PC-9 (cell line): Measurements from ENCODE around the gene C10orf71. TPM values are rescaled to one million over a fixed set of nuclear protein-coding genes. Genes with fewer than 3 reads are reported as not detected.

Source experiments
- BruUV-seq: library from RNA; stranded (reverse); fragments of 400-500 nt; replicated peaks from 2 replicates; lab custom pipeline; 2021; lab: Mats Ljungman, UMichigan
- CTCF ChIA-PET: fragments of 300-600 bp; sonication (Branson Sonifier 250); formaldehyde crosslinking; loops from one replicate; lab custom pipeline; 2022; ENCODE audit warnings: antibody characterized with exemption; lab: Charles Lee
- POLR2A ChIA-PET: fragments of 300-600 bp; sonication (Branson Sonifier 250); formaldehyde crosslinking; loops from one replicate; lab custom pipeline; 2022; ENCODE audit warnings: antibody characterized with exemption; ENCODE audit not compliant: unreplicated experiment; lab: Charles Lee
- DNase-seq, 2 experiments: peaks; one replicate each; pipeline versions ENCODE4 v3.0.0 to v3.0.0-alpha.2; 2015 to 2022; ENCODE audit warnings: mixed read lengths in 1 of 2
- H2AFZ ChIP-seq: fragments of 200-600 bp; sonication (generic); 2 replicates; pipeline ENCODE4 v1.8.1; 2017; ENCODE audit warnings: antibody characterized with exemption
- H3F3A ChIP-seq: fragments of 200-600 bp; sonication (generic); 2 replicates; pipeline ENCODE4 v1.8.1; 2017; ENCODE audit warnings: antibody characterized with exemption, mild to moderate bottlenecking, low read depth; ENCODE audit not compliant: insufficient read depth
- H3K27ac ChIP-seq: fragments of 200-600 bp; sonication (generic); 2 replicates; pipeline ENCODE4 v1.6.1; 2016; ENCODE audit warnings: mixed run types
- H3K27me3 ChIP-seq: fragments of 200-600 bp; sonication (generic); 2 replicates; pipeline ENCODE4 v1.6.1; 2016; ENCODE audit warnings: low read depth, mixed run types; ENCODE audit not compliant: insufficient read depth
- H3K36me3 ChIP-seq: fragments of 200-600 bp; sonication (generic); 2 replicates; pipeline ENCODE4 v1.6.1; 2016; ENCODE audit warnings: low read depth, mixed run types
- H3K4me1 ChIP-seq: fragments of 200-600 bp; sonication (generic); replicated peaks from 2 replicates; pipeline ENCODE4 v1.6.1; 2016; ENCODE audit warnings: mixed run types; ENCODE audit not compliant: insufficient read depth
- H3K4me2 ChIP-seq: fragments of 200-600 bp; sonication (generic); 2 replicates; pipeline ENCODE4 v1.6.1; 2017; ENCODE audit warnings: mixed run types
- H3K4me3 ChIP-seq: fragments of 200-600 bp; sonication (generic); 2 replicates; pipeline ENCODE4 v1.6.1; 2016; ENCODE audit warnings: mixed run types
- H3K79me2 ChIP-seq: fragments of 200-600 bp; sonication (generic); 2 replicates; pipeline ENCODE4 v1.6.1; 2017; ENCODE audit warnings: low read depth, mixed run types
- H3K9me2 ChIP-seq: fragments of 200-600 bp; sonication (generic); 2 replicates; pipeline ENCODE4 v1.8.1; 2017; ENCODE audit warnings: mild to moderate bottlenecking; ENCODE audit not compliant: insufficient read depth
- H3K9me3 ChIP-seq: fragments of 200-600 bp; sonication (generic); 2 replicates; pipeline ENCODE4 v1.8.1; 2016; ENCODE audit warnings: low read depth; ENCODE audit not compliant: insufficient read depth
- H4K20me1 ChIP-seq: fragments of 200-600 bp; sonication (generic); 2 replicates; pipeline ENCODE4 v1.8.1; 2017; ENCODE audit not compliant: insufficient read depth
- EZH2 ChIP-seq: fragments of 200-600 bp; sonication (generic); IDR thresholded peaks from 2 replicates; pipeline ENCODE4 v1.8.0; 2017; ENCODE audit warnings: antibody characterized with exemption, low read depth
- intact Hi-C: fragments of 100-400 bp; cut with micrococcal nuclease; formaldehyde crosslinking; loops from one replicate; pipeline ENCODE4 v1.10.0; 2022; ENCODE audit not compliant: unreplicated experiment
- total RNA-seq: library from RNA; stranded (reverse); gene quantifications from 2 replicates; pipeline ENCODE4 v1.2.3, GENCODE V29; 2021
- TF ChIP-seq, protein P1 (sequence below): fragments of 200-600 bp; sonication (generic); conservative IDR thresholded peaks from 2 replicates; pipeline ENCODE4 v1.6.1; 2017; ENCODE audit warnings: mixed run types, antibody characterized with exemption, mild to moderate bottlenecking, moderate library complexity

C10orf71 gene
- total RNA-seq, 1 experiment from 2014 or later: not detected

DNA sequence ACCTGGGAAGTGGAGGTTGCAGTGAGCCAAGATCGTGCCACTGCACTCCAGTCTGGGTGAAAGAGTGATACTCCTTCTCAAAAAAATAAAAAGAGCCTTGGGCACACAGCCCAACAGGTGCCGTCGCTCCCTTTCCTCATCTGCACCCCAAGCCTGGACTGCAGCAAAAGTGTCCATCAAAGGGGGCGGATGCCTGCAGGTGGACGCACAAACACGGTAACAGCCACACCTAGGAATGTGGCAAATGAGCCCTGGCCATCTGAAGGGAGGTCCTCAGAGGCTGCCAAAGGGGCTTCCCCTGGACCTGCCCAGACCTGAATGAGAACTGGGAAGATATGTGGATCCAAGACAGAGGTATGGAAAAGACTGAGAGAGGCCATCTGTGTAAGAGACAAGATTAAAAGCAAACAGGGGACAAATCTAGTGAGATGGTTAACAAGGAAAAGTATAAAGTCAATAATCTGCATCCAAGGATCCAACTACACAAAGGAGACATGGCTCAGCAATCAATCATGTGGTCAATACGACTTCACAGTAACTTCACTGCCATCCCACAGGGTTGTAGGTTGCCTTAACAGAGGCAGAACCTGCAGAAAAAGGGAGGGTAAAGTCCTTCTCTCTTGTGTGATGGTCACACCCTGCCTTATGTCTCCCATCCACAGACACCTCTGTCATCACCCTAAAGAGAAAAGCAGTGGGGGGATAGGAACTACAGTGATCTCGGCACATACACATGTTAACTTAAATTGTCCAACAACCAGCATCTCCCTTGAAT lies 71.5 kb downstream of the C10orf71 start:
- DNase-seq: no peak

DNA sequence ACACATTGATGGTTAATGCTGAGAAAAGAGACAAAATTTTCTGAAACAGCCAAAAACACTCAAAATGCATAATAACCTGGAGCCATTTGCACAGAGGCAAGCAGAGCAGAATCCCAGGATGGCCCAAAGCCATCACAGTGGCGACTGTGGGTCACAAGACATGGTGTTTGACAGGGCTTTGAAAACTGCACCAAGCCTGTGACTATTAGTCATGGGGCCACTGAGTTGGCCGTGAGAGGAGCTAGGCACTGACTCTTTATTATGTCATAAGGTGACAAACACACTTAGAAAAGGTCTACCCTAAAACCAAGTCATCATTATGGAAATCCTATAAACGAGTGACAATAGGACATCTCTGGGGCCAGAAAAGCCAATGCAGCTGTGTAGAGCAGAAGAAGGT lies 73.0 kb downstream of the C10orf71 start:
- Histone ChIP-seq H3K9me3 (no peaks in the 10 kb centered on the region), H3K27me3 (peaks cover 21% of the 10 kb centered on the region), H3K4me2 (no peak overlapping the region), H3K36me3 (no peaks in the 10 kb centered on the region), H4K20me1 (no peaks in the 10 kb centered on the region), H3K27ac (no peak overlapping the region), H3K9me2 (no peaks in the 10 kb centered on the region; the same call in 1 of the 2 replicates), H3K4me1 (no peaks in the 10 kb centered on the region), H3F3A (no peaks in the 10 kb centered on the region), H3K4me3 (no peak overlapping the region), H2AFZ (no peak overlapping the region), H3K79me2 (no peaks in the 10 kb centered on the region)
- CTCF ChIA-PET: no interaction called here
- no peak for TF ChIP-seq EZH2
- TF ChIP-seq, protein P1, sequence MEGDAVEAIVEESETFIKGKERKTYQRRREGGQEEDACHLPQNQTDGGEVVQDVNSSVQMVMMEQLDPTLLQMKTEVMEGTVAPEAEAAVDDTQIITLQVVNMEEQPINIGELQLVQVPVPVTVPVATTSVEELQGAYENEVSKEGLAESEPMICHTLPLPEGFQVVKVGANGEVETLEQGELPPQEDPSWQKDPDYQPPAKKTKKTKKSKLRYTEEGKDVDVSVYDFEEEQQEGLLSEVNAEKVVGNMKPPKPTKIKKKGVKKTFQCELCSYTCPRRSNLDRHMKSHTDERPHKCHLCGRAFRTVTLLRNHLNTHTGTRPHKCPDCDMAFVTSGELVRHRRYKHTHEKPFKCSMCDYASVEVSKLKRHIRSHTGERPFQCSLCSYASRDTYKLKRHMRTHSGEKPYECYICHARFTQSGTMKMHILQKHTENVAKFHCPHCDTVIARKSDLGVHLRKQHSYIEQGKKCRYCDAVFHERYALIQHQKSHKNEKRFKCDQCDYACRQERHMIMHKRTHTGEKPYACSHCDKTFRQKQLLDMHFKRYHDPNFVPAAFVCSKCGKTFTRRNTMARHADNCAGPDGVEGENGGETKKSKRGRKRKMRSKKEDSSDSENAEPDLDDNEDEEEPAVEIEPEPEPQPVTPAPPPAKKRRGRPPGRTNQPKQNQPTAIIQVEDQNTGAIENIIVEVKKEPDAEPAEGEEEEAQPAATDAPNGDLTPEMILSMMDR: no peak
- intact Hi-C loops: no loop called here
- POLR2A ChIA-PET: no interaction called here
- BruUV-seq: no TSS peak
- no peak for DNase-seq

More for the DNA sequence above, 71.5 kb downstream of the C10orf71 start:
- CTCF ChIA-PET: no interaction called here
- Histone ChIP-seq H3K79me2 (no peaks in the 10 kb centered on the region), H3K36me3 (no peaks in the 10 kb centered on the region), H2AFZ (no peak overlapping the region), H3K4me1 (no peaks in the 10 kb centered on the region), H3K27me3 (peaks cover 22% of the 10 kb centered on the region), H3K4me2 (no peak overlapping the region), H3F3A (no peaks in the 10 kb centered on the region), H3K9me2 (no peaks in the 10 kb centered on the region; the same call in 1 of the 2 replicates), H3K4me3 (no peak overlapping the region), H3K27ac (no peak overlapping the region), H3K9me3 (no peaks in the 10 kb centered on the region), H4K20me1 (no peaks in the 10 kb centered on the region)
- intact Hi-C loops: no loop called here
- no TSS peak for BruUV-seq
- POLR2A ChIA-PET: no interaction called here
- TF ChIP-seq EZH2: no peak
- TF ChIP-seq, protein P1: no peak

DNA sequence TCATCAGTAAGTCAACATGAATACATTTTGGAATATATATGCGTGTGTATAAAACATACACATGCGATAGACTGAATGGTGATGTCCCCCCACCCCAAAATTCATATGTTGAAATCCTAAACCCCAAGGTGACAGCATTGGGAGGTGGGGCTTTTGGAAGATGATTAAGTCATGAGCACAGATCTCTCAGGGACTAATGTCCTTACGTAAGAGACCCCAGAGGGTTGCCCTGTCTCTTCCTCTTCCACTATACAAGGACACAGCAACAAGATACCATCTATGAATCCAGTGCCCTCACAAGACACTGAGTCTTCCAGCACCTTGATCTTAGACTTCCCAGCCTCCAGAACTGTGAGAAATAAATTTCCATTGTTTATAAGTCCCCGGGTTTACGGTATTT lies 74.4 kb downstream of the C10orf71 start:
- Histone ChIP-seq H3K4me2 (no peak overlapping the region), H3K4me1 (no peaks in the 10 kb centered on the region), H3K79me2 (no peaks in the 10 kb centered on the region), H2AFZ (no peak overlapping the region), H3K27ac (no peak overlapping the region), H3K36me3 (no peaks in the 10 kb centered on the region), H3F3A (no peaks in the 10 kb centered on the region), H3K9me3 (no peaks in the 10 kb centered on the region), H3K9me2 (no peaks in the 10 kb centered on the region; the same call in 1 of the 2 replicates), H4K20me1 (no peaks in the 10 kb centered on the region), H3K4me3 (no peak overlapping the region), H3K27me3 (peaks cover 24% of the 10 kb centered on the region)
- no TSS peak for BruUV-seq
- DNase-seq: no peak
- TF ChIP-seq EZH2: no peak
- CTCF ChIA-PET: no interaction called here
- intact Hi-C loops: no loop called here
- POLR2A ChIA-PET: no interaction called here
